Upper lobe of left lung (tissue), 4 donors: Measurements from ENCODE around the gene ABCC8.

Source experiments
- EP300 ChIP-seq, 4 donors: sonication (generic); formaldehyde crosslinking; IDR thresholded peaks; one replicate each; pipeline ENCODE4 v1.5.1; 2017; ENCODE audit warnings: antibody characterized with exemption in 4 of 4, control low read depth in 2 of 4
- POLR2A ChIP-seq, 4 donors: fragments of 450-650 bp; IDR thresholded peaks; one replicate each; pipeline ENCODE4 v1.5.1; 2016 to 2017; ENCODE audit warnings: antibody characterized with exemption in 4 of 4, mild to moderate bottlenecking in 2 of 4
- TF ChIP-seq, protein P1 (sequence below), 6 experiments: fragments of 450-650 bp in 4 of 6; fragments of 200-600 bp in 2 of 6; sonication (generic) in 2 of 6; IDR thresholded peaks; one replicate each; pipeline ENCODE4 v1.5.1; 2016 to 2019; ENCODE audit warnings: antibody characterized with exemption in 6 of 6

DNA sequence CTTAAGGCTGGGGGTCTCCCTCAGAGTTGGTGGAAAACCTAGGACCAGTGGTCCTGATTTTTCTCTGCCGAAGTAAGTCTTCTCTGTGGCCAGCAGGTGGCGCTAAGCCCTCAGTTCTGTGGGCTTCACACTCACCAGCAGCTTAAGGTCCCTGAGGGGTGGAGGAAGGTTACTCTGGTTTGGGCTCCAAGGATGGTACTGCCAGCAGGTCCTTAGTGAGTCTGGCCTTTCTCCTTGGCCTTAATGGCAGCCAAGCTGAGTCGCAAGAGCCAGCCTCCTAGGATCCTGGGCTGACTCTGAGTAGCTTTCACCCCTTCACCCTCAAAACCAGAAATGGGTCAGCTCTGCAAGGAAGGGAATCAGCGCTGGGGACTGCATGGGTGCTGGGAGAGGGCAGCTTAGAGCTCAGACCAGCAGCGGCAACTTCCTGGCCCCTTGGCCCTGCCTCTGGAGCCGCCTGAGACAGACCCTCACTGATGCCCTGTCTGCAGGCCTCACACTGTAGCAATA, 92.6 kb downstream of the ABCC8 start:
- TF ChIP-seq, protein P1, sequence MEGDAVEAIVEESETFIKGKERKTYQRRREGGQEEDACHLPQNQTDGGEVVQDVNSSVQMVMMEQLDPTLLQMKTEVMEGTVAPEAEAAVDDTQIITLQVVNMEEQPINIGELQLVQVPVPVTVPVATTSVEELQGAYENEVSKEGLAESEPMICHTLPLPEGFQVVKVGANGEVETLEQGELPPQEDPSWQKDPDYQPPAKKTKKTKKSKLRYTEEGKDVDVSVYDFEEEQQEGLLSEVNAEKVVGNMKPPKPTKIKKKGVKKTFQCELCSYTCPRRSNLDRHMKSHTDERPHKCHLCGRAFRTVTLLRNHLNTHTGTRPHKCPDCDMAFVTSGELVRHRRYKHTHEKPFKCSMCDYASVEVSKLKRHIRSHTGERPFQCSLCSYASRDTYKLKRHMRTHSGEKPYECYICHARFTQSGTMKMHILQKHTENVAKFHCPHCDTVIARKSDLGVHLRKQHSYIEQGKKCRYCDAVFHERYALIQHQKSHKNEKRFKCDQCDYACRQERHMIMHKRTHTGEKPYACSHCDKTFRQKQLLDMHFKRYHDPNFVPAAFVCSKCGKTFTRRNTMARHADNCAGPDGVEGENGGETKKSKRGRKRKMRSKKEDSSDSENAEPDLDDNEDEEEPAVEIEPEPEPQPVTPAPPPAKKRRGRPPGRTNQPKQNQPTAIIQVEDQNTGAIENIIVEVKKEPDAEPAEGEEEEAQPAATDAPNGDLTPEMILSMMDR (IDR thresholded peaks at IDR 0.05) = peak; percentile 81 to 91 (median 87)
- TF ChIP-seq POLR2A (IDR thresholded peaks at IDR 0.05) (no peak), EP300 (IDR thresholded peaks at IDR 0.05) (no peak)
